HL-60 (cell line): ENCODE data around the gene SENP1.

Source experiments
- DNase-seq, 2 experiments: peaks; one replicate each; pipeline ENCODE4 v3.0.0-alpha.2; 2010 to 2020; ENCODE audit warnings: low read depth in 1 of 2, low spot score in 1 of 2
- H3K27ac ChIP-seq: fragments of 250-450 bp; sonication (Bioruptor Pico); replicated peaks from 2 replicates; pipeline ENCODE4 v1.5.1; 2020; ENCODE audit warnings: mild to moderate bottlenecking, moderate library complexity
- H3K27me3 ChIP-seq: fragments of 250-450 bp; sonication (Bioruptor Pico); 2 replicates; pipeline ENCODE4 v1.5.1; 2021; ENCODE audit warnings: mild to moderate bottlenecking, moderate library complexity; ENCODE audit not compliant: insufficient read depth, poor library complexity, severe bottlenecking
- H3K4me3 ChIP-seq: replicated peaks from 2 replicates; pipeline ENCODE4 v1.5.1; 2011; ENCODE audit warnings: mild to moderate bottlenecking, control low read depth, low read length; ENCODE audit not compliant: insufficient read depth
- GABPA ChIP-seq: IDR thresholded peaks from 2 replicates; pipeline ENCODE4 v1.6.1; 2012; ENCODE audit warnings: low read depth
- POLR2AphosphoS5 ChIP-seq: IDR thresholded peaks from 2 replicates; pipeline ENCODE4 v1.6.1; 2012; ENCODE audit warnings: low read depth
- SPI1 ChIP-seq: IDR thresholded peaks from 2 replicates; pipeline ENCODE4 v1.6.1; 2012; ENCODE audit warnings: low read depth, mild to moderate bottlenecking, borderline replicate concordance
- TF ChIP-seq, protein P1 (sequence below): IDR thresholded peaks from one replicate; pipeline ENCODE4 v1.5.1; 2011; ENCODE audit warnings: low read length, control low read depth, inconsistent platforms; ENCODE audit not compliant: insufficient read depth
- TF ChIP-seq, protein P2 (sequence below): IDR thresholded peaks from 2 replicates; pipeline ENCODE4 v1.6.1; 2012; ENCODE audit warnings: low read depth; ENCODE audit not compliant: insufficient replicate concordance

The SENP1 gene

DNA sequence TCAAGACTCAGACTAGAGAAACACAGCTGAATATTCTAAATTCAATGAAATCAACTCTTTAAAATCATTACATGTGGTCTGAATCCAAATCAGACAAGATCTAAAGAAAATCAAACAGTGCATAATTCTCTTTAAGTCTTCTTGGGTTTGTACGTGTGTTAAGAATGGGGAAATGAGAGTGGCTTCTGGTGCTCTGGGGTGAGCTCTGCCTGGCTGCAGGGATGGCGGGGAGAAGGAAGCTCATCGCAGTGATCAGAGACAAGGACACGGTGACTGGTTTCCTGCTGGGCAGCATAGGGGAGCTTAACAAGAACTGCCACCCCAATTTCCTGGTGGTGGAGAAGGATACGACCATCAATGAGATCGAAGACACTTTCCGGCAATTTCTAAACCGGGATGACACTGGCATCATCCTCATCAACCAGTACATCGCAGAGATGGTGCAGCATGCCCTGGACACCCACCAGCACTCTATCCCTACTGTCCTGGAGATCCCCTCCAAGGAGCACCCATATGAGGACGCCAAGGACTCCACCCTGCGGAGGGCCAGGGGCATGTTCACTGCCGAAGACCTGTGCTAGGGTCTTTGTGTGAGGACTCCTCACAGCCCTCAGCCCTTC lies 20.9 kb downstream of the SENP1 start:
- no peak for DNase-seq
- no peak for TF ChIP-seq POLR2AphosphoS5
- TF ChIP-seq, protein P1, sequence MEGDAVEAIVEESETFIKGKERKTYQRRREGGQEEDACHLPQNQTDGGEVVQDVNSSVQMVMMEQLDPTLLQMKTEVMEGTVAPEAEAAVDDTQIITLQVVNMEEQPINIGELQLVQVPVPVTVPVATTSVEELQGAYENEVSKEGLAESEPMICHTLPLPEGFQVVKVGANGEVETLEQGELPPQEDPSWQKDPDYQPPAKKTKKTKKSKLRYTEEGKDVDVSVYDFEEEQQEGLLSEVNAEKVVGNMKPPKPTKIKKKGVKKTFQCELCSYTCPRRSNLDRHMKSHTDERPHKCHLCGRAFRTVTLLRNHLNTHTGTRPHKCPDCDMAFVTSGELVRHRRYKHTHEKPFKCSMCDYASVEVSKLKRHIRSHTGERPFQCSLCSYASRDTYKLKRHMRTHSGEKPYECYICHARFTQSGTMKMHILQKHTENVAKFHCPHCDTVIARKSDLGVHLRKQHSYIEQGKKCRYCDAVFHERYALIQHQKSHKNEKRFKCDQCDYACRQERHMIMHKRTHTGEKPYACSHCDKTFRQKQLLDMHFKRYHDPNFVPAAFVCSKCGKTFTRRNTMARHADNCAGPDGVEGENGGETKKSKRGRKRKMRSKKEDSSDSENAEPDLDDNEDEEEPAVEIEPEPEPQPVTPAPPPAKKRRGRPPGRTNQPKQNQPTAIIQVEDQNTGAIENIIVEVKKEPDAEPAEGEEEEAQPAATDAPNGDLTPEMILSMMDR: no peak
- TF ChIP-seq, protein P2, sequence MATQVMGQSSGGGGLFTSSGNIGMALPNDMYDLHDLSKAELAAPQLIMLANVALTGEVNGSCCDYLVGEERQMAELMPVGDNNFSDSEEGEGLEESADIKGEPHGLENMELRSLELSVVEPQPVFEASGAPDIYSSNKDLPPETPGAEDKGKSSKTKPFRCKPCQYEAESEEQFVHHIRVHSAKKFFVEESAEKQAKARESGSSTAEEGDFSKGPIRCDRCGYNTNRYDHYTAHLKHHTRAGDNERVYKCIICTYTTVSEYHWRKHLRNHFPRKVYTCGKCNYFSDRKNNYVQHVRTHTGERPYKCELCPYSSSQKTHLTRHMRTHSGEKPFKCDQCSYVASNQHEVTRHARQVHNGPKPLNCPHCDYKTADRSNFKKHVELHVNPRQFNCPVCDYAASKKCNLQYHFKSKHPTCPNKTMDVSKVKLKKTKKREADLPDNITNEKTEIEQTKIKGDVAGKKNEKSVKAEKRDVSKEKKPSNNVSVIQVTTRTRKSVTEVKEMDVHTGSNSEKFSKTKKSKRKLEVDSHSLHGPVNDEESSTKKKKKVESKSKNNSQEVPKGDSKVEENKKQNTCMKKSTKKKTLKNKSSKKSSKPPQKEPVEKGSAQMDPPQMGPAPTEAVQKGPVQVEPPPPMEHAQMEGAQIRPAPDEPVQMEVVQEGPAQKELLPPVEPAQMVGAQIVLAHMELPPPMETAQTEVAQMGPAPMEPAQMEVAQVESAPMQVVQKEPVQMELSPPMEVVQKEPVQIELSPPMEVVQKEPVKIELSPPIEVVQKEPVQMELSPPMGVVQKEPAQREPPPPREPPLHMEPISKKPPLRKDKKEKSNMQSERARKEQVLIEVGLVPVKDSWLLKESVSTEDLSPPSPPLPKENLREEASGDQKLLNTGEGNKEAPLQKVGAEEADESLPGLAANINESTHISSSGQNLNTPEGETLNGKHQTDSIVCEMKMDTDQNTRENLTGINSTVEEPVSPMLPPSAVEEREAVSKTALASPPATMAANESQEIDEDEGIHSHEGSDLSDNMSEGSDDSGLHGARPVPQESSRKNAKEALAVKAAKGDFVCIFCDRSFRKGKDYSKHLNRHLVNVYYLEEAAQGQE: no peak
- TF ChIP-seq SPI1: no peak
- no peak for TF ChIP-seq GABPA
- Histone ChIP-seq H3K27ac (no peak overlapping the region), H3K4me3 (no peak overlapping the region), H3K27me3 (no peaks in the 10 kb centered on the region)

DNA sequence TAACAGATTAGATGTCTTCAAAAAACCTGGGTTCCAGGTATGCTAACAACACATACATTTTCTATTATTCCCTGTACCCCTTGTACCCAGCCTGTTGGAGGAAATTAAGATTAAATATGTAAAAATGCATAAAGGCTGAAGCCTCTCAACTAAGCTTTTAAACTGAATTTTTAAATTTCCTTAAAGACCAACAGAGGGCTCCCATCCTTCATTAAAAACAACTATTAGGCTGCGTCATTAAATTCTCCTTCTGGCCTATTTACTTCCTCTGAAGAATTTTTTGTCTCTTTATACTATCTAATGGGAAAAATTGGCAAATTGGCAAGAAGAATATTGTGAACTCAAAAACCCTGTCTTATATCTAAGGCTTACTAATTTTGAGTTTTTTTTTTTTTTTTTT lies 21.8 kb downstream of the SENP1 start:
- Histone ChIP-seq H3K27ac (no peak overlapping the region), H3K27me3 (no peaks in the 10 kb centered on the region), H3K4me3 (no peak overlapping the region)
- DNase-seq: no peak
- TF ChIP-seq GABPA: no peak
- TF ChIP-seq SPI1: no peak
- TF ChIP-seq POLR2AphosphoS5: no peak
- TF ChIP-seq, protein P2: no peak
- TF ChIP-seq, protein P1: no peak

DNA sequence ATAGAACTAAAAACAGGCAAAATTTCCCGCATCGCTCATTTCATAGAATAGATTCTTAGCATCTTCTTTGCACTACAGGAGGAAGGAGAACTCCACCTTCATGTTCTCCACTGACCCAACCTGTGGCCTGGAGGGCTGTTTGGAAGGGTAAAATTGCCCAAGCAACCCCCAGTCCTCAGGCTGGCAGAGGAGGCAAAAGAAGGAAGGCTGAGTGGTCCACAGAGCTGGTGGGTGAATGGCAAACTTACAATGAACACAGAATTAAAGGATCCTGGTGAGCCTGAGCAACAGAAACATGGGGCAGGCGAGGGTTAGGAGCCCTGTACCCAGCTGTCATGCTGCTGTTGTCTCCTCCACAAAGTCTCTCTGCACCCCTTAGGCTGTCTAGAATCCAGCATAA lies 25.1 kb downstream of the SENP1 start:
- TF ChIP-seq, protein P2: no peak
- TF ChIP-seq GABPA (no peak), SPI1 (no peak), POLR2AphosphoS5 (no peak)
- TF ChIP-seq, protein P1: no peak
- Histone ChIP-seq H3K27ac (no peak overlapping the region), H3K4me3 (no peak overlapping the region), H3K27me3 (no peaks in the 10 kb centered on the region)
- no peak for DNase-seq
